ENCODE data around the gene SLC12A8. TPM values are rescaled to one million over a fixed set of nuclear protein-coding genes. Genes with fewer than 3 reads are reported as not detected.

Gene SLC12A8
- total RNA-seq, 1 donor from 2014 or later = 8.0 TPM

DNA sequence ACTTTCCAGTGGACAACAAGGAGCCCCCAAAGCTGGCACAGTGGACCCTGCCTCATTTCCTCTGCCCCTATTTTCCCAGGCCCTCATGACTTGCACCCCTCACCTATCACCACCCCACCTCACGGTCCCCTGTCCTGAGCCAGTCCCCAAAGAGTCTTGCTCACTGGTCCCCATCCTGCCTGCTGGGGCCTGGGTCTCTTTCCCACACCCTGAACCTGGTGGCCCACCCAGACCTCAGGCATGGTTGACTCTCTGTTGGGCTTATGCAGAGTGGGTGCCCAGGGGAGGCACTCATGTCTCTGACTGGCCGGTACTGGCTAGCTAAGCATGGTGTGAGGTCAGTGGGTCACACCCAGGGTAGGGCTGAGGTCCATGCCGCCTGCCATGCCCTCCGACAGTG lies 73.2 kb downstream of the SLC12A8 start:
- Mint-ChIP-seq H3K36me3 (peaks cover 1% of the 10 kb centered on the region), H3K9me3 (no peaks in the 10 kb centered on the region), H3K4me3 (no peak overlapping the region), H3K27ac (no peak overlapping the region), H3K27me3 (ENCODE audit: low read depth) (peaks cover 12% of the 10 kb centered on the region), H3K4me1 (peaks cover 20% of the 10 kb centered on the region)
- TF ChIP-seq, protein P1, sequence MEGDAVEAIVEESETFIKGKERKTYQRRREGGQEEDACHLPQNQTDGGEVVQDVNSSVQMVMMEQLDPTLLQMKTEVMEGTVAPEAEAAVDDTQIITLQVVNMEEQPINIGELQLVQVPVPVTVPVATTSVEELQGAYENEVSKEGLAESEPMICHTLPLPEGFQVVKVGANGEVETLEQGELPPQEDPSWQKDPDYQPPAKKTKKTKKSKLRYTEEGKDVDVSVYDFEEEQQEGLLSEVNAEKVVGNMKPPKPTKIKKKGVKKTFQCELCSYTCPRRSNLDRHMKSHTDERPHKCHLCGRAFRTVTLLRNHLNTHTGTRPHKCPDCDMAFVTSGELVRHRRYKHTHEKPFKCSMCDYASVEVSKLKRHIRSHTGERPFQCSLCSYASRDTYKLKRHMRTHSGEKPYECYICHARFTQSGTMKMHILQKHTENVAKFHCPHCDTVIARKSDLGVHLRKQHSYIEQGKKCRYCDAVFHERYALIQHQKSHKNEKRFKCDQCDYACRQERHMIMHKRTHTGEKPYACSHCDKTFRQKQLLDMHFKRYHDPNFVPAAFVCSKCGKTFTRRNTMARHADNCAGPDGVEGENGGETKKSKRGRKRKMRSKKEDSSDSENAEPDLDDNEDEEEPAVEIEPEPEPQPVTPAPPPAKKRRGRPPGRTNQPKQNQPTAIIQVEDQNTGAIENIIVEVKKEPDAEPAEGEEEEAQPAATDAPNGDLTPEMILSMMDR (IDR thresholded peaks at IDR 0.05; ENCODE audit: unreplicated experiment) = no peak
- DNase-seq (ENCODE audit: low spot score in 2 of 2, unreplicated experiment in 2 of 2) = no peak

DNA sequence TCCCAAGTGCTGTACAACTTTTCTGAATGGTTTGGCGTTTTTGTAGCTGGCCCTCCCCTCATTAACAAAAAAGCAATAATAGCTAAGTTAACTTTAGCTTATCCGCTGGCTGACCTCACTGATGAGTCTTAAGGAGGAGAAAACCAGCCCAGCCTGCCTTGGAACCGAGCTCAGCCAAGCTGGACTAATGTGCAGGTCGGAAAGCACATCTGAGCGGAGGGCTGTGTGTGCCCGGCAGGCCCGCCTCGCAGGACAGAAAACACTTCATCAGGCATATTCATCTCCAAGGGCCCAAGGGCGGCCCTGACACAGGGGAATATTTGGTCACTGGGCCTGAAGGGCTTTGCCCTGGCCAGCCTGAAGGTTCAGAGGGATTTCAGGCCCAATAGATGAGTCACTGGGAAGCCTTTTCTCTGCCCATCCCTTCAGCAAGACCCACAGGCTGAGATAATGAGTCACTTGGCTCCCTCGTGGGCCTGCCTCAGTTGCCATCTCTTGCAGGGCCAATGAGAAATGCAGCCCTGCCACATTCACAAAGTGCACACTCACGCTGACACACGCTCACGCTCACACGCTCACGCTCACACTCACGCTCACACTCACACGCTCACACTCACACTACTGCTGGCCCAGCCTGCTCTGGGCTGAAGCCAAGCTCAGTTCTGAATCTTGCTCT lies 75.1 kb downstream of the SLC12A8 start:
- Mint-ChIP-seq H3K4me1 (peaks cover 2% of the 10 kb centered on the region), H3K27me3 (ENCODE audit: low read depth) (peaks cover 7% of the 10 kb centered on the region)
- TF ChIP-seq, protein P1 (IDR thresholded peaks at IDR 0.05; ENCODE audit: unreplicated experiment) = no peak

DNA sequence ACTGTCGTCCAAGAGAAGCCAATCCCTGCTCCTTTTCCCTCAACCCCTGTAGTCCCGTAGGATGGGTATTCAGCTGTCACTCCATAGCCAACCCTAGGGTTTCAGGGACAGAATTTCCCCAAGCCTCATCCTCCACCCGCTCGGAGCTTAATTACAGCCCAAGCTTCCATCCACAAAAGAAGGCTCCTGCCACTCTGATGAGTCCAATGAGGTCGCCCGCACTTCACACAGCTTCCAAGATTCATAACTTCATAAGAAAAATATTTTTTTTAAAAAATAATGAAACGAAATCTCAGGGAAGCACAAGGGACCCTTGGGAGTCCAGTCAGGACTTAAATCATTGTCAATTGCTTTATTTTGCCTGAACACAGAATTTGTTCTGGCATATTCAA lies 75.6 kb downstream of the SLC12A8 start:
- Mint-ChIP-seq H3K9me3 (no peaks in the 10 kb centered on the region), H3K27me3 (ENCODE audit: low read depth) (peaks cover 7% of the 10 kb centered on the region), H3K27ac (no peak overlapping the region), H3K4me3 (no peak overlapping the region), H3K4me1 (peaks cover 1% of the 10 kb centered on the region), H3K36me3 (peaks cover 1% of the 10 kb centered on the region)
- TF ChIP-seq, protein P1 (IDR thresholded peaks at IDR 0.05; ENCODE audit: unreplicated experiment) = no peak
- no peak for DNase-seq (ENCODE audit: low spot score in 2 of 2, unreplicated experiment in 2 of 2)

More for the DNA sequence above, 75.1 kb downstream of the SLC12A8 start:
- H3K4me3 Mint-ChIP-seq = no peak overlapping the region
- H3K36me3 Mint-ChIP-seq = peaks cover 1% of the 10 kb centered on the region
- no peak for DNase-seq (ENCODE audit: low spot score in 2 of 2, unreplicated experiment in 2 of 2)
- no peaks in the 10 kb centered on the region for H3K9me3 Mint-ChIP-seq
- no peak overlapping the region for H3K27ac Mint-ChIP-seq

DNA sequence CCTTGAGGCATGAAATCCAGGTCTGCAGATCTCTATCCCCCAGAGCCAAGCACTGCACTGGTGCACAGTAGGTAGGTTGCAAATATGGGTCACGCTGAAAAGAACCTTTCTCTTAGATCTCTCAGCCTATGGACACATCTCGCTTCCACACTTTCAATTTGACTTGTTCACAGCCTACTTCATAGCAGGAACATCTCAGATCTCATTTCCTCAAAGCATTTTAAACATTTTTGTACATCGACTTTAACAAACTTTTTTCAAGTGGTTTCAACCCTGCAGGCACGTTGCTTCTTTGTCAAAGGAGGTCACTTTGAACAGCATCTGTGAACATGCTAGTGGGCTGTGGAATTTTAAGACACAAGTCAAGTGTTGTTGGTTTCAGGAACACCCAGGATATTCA lies 76.0 kb downstream of the SLC12A8 start:
- peaks cover 1% of the 10 kb centered on the region for H3K36me3 Mint-ChIP-seq
- no peaks in the 10 kb centered on the region for H3K9me3 Mint-ChIP-seq
- H3K27me3 Mint-ChIP-seq (ENCODE audit: low read depth) = peaks cover 5% of the 10 kb centered on the region
- no peak for DNase-seq (ENCODE audit: low spot score in 2 of 2, unreplicated experiment in 2 of 2)
- TF ChIP-seq, protein P1 (IDR thresholded peaks at IDR 0.05; ENCODE audit: unreplicated experiment) = no peak
- no peaks in the 10 kb centered on the region for H3K4me1 Mint-ChIP-seq
- H3K4me3 Mint-ChIP-seq = no peak overlapping the region
- H3K27ac Mint-ChIP-seq = no peak overlapping the region

DNA sequence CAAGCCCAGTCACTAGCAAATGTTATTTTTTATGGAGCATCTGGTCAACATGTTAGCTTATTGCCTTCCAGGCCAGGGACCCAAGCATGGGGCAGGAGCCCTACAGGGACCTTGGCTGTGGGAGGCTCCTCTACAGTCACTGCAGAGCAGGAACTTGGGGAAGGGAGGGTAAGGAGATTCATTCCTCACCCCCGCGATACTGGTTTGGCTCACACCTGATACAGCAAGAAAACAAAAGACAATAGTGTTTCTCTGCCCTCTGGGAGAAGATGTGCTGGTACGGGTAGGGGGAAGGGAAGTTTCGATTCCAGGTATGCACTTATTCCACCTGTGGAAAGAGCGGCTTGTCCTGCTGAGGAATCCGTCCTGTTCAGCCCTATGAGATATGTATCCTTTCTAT lies 77.6 kb downstream of the SLC12A8 start:
- no peak for DNase-seq (ENCODE audit: low spot score in 2 of 2, unreplicated experiment in 2 of 2)
- H3K27ac Mint-ChIP-seq = no peak overlapping the region
- peaks cover 5% of the 10 kb centered on the region for H3K27me3 Mint-ChIP-seq (ENCODE audit: low read depth)
- peaks cover 3% of the 10 kb centered on the region for H3K4me1 Mint-ChIP-seq
- no peaks in the 10 kb centered on the region for H3K9me3 Mint-ChIP-seq
- TF ChIP-seq, protein P1 (IDR thresholded peaks at IDR 0.05; ENCODE audit: unreplicated experiment) = no peak
- no peak overlapping the region for H3K4me3 Mint-ChIP-seq
- peaks cover 1% of the 10 kb centered on the region for H3K36me3 Mint-ChIP-seq

Measured in mesothelial cell of epicardium (in vitro differentiated cells).